Measurements from ENCODE around the gene CRISPLD2. TPM values are rescaled to one million over a fixed set of nuclear protein-coding genes. Genes with fewer than 3 reads are reported as not detected.
"Not testable (repeated sequence)": the region's sequence is repeated elsewhere in the genome, so short reads cannot be mapped to it uniquely, and the experiment has no call there.

Gene CRISPLD2
- total RNA-seq, 2 donors from 2014 or later: 1.9 to 4.2 TPM

DNA sequence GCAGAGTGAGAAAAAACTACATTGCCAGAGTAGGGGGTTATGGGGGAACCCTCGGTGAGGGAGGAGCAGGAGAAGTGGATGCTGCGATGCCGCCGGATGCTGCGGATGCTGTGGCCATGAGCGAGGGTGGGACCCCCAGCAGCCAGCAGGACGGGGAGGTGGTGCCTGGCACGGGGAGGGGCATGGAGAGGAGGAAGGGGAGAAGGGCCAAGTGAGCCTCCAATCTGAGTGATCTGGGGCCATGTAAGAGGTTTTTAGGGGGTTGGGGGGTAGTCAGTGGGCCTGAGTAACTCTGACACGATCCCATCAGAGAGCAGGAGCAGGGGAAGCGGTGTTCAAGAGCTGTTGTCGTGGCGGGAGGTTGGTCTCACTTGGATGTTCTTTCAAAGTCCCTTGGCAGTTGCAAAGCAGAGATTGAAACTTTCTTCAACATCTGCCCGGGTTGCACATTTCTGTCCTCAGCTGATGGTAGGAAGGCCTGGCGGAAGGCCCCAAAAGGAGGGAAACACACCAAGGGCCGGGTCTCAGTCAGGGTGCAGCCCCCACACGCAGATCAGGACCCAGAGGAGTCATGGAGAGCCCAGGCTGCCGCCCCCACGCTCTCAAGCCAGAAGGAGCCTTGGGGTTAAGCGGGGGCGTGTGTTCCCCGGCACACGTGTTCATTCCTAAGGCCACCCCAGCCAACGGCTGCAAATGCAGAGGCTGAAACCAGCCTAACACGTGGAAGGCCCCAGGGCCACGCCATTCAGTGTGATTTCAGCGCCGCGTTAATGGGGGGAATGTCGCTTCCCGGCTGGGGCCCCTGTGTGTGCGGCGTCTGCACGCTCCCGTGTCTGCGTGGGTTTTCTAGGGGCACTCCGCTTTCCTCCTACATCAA is 109.9 kb downstream of the CRISPLD2 start:
- Mint-ChIP-seq H3K4me3 (no peak overlapping the region), H3K4me1 (peaks cover 3% of the 10 kb centered on the region), H3K27ac (no peak overlapping the region), H3K36me3 (ENCODE audit: low read depth) (no peaks in the 10 kb centered on the region), H3K27me3 (no peaks in the 10 kb centered on the region)
- ATAC-seq (no peak), DNase-seq (no peak)
- H3K9me3 ChIP-seq (ENCODE audit: control insufficient read depth, low read length, poor library complexity, severe bottlenecking): peaks cover 3% of the 10 kb centered on the region

DNA sequence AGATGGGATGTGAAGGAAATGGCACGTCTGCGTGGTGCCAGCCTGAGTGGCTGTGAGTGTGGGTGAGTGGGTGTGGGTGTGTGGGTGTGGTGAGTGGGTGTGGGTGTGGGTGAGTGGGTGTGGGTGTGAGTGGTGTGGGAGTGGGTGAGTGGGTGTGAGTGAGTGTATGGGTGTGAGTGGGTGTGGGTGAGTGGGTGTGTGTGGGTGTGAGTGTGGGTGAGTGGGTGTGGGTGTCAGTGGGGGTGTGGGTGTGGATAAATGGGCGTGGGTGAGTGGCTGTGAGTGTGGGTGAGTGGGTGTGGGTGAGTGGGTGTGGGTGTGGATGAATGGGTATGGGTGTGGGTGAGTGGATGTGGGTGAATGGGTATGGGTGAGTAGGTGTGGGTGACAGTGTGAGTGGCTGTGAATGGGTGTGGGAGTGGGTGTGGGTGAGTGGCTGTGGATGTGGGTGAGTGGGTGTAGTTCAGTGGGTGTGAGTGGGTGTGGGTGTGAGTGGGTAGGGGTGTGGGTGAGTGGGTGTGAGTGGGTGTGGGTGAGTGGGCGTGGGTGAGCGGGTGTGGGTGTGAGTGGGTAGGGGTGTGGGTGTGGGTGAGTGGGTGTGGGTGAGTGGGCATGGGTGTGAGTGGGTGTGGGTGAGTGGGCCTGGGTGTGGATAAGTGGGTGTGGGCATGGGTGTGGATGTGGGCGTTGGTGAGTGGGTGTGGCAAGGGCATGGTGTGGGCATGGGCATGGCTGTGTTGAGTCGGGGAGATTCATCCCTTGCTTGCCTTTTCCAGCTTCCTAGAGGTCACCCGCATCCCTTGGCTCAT is 110.7 kb downstream of the CRISPLD2 start:
- Mint-ChIP-seq H3K4me3 (no peak overlapping the region), H3K27me3 (no peaks in the 10 kb centered on the region), H3K36me3 (ENCODE audit: low read depth) (no peaks in the 10 kb centered on the region), H3K27ac (no peak overlapping the region), H3K4me1 (peaks cover 3% of the 10 kb centered on the region)
- peaks cover 3% of the 10 kb centered on the region for H3K9me3 ChIP-seq (ENCODE audit: control insufficient read depth, low read length, poor library complexity, severe bottlenecking)
- no peak for ATAC-seq
- DNase-seq: no peak

DNA sequence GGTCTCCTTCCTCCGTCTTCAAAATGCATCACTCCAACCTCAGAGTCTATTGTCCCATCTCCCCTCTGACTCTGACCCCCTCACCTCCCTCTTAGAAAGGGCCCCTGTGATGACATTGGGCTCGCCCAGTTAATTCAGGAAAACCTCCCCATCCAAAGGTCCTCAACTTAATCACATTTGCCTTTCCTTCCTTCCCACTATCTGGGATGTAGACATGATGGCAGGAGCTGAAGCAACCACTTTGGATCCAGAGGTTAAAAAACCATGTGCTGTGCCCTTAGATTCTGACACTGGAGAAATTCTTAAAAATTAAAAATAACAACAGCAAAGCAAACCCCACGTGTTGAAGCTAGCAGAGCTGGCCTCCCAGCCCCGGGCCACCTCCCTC is 111.3 kb downstream of the CRISPLD2 start:
- Mint-ChIP-seq H3K4me3 (no peak overlapping the region), H3K36me3 (ENCODE audit: low read depth) (no peaks in the 10 kb centered on the region), H3K4me1 (peaks cover 3% of the 10 kb centered on the region), H3K27ac (no peak overlapping the region), H3K27me3 (no peaks in the 10 kb centered on the region)
- peaks cover 3% of the 10 kb centered on the region for H3K9me3 ChIP-seq (ENCODE audit: control insufficient read depth, low read length, poor library complexity, severe bottlenecking)
- no peak for ATAC-seq
- DNase-seq: no peak

DNA sequence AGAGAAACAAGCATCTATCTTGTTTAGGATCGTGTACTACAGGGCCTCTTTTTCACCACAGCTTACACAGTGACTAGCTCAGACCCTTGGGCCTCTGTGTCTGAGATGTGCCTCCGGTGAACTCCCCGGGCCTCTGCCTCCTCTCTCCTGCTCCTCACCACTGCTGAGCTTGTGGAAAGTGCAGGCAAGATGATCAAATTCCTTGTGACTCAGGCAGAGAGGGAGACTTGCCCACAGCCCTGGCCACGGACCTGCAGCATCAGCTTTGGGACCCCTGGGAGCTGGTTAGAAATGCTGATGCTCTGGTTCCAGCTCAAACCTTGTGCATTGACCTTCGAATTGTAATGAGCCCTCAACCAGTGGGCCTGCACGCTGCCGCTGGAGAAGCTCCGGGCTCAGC is 111.7 kb downstream of the CRISPLD2 start:
- peaks cover 3% of the 10 kb centered on the region for H3K9me3 ChIP-seq (ENCODE audit: control insufficient read depth, low read length, poor library complexity, severe bottlenecking)
- Mint-ChIP-seq H3K27me3 (no peaks in the 10 kb centered on the region), H3K4me1 (peaks cover 3% of the 10 kb centered on the region), H3K27ac (no peak overlapping the region), H3K36me3 (ENCODE audit: low read depth) (no peaks in the 10 kb centered on the region), H3K4me3 (no peak overlapping the region)
- DNase-seq (no peak), ATAC-seq (no peak)

DNA sequence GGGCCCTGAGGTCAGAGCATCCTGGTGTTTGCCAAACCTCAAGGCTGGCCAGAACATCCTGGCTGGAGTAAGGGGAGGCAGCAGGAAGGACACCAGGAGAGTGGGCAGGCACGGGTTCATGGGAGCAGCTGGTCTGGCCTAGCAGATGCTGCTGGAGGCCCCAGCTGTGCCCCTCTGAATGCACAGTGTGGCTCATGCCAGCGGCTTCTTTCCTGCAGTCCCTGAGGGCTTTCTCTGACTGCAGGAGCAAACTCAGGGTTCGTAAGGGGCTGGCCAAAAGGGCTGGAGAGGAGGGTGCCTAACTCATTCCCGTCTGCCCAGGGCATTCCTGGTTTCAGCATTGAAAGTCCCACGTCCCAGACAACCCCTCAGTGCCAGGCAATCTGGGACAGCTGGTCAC is 112.9 kb downstream of the CRISPLD2 start:
- H3K27ac Mint-ChIP-seq: no peak overlapping the region
- H3K27me3 Mint-ChIP-seq: peaks cover under 1% of the 10 kb centered on the region
- no peaks in the 10 kb centered on the region for H3K36me3 Mint-ChIP-seq (ENCODE audit: low read depth)
- no peak for DNase-seq
- peaks cover 3% of the 10 kb centered on the region for H3K4me1 Mint-ChIP-seq
- ATAC-seq: no peak
- no peak overlapping the region for H3K4me3 Mint-ChIP-seq
- peaks cover 3% of the 10 kb centered on the region for H3K9me3 ChIP-seq (ENCODE audit: control insufficient read depth, low read length, poor library complexity, severe bottlenecking)

DNA sequence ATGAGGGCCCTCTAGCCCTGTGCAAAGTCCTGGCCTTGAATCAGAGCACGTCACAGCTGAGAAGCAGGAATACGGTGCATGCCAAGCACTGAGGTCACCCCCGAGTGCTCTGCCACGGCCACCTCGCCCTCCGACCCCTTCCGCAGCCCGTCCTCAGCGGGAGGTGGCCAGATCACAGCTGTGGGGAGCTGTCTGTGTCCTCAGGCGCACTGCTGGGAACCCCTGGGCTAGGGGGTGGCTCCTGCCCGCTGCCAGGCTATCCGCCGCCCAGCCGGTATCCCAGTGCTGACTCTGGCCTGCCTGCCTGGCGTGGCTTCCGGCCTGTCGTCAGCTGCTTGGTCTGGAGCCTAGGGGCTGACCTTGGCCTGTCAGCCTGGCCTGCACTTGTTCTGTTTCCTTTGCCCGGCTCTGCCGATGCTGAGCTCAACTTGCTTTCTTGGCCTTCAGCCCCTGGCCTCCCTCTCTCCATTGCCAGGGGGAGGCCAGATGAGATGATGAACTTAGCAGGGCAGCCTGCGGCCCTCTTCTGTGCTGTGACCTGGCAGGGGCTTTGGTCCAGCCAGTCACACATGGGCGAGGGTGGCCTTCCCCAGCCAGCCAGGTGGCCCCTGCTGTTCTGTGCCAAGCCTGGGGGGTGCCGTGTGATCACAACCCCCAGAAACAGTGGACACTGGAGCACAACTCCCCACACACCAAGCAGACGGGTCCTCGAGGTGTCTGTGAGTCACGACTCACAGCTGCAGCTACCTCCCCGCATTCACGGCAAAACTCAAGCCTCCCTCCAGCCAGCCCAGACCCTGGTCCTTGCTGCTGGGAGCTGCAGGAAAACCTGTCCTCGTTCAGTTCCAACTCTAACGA is 114.2 kb downstream of the CRISPLD2 start:
- DNase-seq (no peak), ATAC-seq (no peak)
- Mint-ChIP-seq H3K36me3 (ENCODE audit: low read depth) (no peaks in the 10 kb centered on the region), H3K4me1 (peaks cover 3% of the 10 kb centered on the region), H3K27ac (no peak overlapping the region), H3K27me3 (peaks cover 4% of the 10 kb centered on the region), H3K4me3 (no peak overlapping the region)
- peaks cover 3% of the 10 kb centered on the region for H3K9me3 ChIP-seq (ENCODE audit: control insufficient read depth, low read length, poor library complexity, severe bottlenecking)

DNA sequence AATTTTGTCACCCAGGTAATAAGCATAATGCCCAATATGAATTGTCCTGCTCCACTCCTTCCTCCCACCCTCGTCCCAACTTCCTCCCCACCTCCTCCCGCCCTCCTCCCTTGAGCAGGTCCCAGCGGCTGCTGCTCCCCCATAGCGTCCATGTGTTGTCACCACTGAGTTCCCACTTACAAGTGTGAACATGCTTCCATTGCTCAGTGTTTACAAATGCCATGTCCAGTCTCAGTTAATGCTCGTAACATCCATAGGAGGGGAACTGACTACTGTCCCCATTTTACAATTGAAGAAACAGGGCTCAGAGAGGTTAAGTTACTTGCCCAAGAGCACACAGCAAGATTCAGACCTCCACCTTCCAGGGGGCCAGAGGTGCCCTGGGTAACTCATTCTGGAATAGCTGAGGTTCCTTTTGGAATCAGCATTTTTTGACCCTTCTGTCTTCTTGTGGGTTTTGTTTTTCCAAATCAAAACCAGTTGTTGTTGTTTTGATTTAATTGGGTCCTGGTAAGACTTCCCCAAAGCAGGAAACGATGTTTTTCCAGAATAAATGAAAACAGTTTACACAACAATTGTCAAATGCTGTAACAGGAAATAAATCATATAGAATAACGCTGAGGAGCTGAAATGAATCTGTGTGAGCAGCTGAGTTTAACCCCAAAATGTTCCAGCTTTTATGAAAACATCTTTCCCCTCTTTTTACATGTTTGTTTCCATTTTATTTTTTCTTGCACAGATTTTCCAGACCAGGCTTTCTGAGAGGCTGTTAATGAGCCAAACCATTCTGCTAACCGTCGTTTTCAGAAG is 117.6 kb downstream of the CRISPLD2 start:
- Mint-ChIP-seq H3K4me3 (no peak overlapping the region), H3K36me3 (ENCODE audit: low read depth) (no peaks in the 10 kb centered on the region), H3K4me1 (no peaks in the 10 kb centered on the region), H3K27me3 (peaks cover 14% of the 10 kb centered on the region), H3K27ac (no peak overlapping the region)
- ATAC-seq (no peak), DNase-seq (no peak)
- no peaks in the 10 kb centered on the region for H3K9me3 ChIP-seq (ENCODE audit: control insufficient read depth, low read length, poor library complexity, severe bottlenecking)

DNA sequence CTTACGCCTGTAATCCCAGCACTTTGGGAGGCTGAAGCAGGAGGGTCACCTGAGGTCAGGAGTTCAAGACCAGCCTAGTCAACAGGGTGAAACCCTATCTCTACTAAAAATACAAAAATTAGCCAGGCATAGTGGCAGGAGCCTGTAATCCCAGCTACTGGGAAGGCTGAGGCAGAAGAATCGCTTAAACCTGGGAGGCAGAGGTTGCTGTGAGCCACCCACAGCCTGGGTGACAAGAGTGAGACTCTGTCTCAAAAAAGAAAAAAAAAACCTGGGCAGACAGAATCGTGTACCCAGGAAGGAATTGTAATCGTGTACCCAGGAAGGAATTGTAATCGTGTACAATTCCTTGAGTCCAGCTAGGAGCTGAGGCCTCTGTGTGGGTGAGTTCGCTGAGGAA is 118.8 kb downstream of the CRISPLD2 start:
- H3K27me3 Mint-ChIP-seq: peaks cover 23% of the 10 kb centered on the region
- H3K4me1 Mint-ChIP-seq; H3K27ac Mint-ChIP-seq; H3K4me3 Mint-ChIP-seq; DNase-seq; H3K9me3 ChIP-seq (ENCODE audit: control insufficient read depth, low read length, poor library complexity, severe bottlenecking); ATAC-seq; H3K36me3 Mint-ChIP-seq (ENCODE audit: low read depth): not testable (repeated sequence)

DNA sequence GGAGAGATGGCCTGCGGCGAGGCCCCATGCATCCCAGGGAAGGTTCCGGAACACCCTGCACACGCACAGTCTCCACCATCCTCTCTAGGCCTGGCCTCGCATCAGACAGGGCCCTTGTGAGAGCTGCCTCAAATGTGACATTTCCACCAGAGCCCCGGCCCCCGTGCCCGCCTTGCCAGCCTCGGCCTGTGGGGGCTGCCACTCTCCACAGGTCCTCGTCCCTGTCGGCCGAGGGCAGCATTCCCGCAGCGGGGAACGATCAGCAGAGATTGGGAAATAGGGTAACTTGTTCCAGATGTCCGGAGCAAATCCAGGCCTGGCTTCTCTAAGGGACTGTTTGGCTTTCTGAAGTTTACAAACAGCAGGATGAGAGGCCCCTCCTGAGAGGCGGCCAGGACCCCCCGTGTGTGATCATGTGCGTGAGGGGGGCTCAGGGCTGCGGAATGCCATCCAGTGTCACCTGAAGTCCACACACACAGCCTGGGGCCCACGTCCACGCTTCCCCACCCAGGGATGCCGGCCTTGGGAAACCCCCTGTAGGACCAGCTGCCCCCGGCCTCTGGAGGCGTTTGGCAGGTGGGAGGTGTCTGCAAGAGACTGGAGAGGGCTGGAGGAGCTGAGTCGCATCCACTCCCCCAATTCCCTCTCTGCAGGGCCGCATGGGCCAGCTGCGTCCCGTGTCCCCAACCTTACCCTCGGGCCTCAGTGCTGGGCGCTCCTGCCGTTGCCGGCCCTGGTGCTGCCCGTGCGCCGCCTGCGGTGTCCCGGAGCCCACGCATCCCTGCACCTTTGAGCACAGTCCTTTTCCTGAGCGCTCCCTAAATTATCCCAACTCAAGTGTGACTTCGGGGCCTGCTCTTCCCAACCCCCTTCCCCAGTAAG is 121.1 kb downstream of the CRISPLD2 start:
- H3K9me3 ChIP-seq (ENCODE audit: control insufficient read depth, low read length, poor library complexity, severe bottlenecking): no peaks in the 10 kb centered on the region
- Mint-ChIP-seq H3K27me3 (peaks cover 36% of the 10 kb centered on the region), H3K27ac (no peak overlapping the region), H3K4me3 (no peak overlapping the region), H3K36me3 (ENCODE audit: low read depth) (no peaks in the 10 kb centered on the region), H3K4me1 (no peaks in the 10 kb centered on the region)
- no peak for DNase-seq
- ATAC-seq: no peak

DNA sequence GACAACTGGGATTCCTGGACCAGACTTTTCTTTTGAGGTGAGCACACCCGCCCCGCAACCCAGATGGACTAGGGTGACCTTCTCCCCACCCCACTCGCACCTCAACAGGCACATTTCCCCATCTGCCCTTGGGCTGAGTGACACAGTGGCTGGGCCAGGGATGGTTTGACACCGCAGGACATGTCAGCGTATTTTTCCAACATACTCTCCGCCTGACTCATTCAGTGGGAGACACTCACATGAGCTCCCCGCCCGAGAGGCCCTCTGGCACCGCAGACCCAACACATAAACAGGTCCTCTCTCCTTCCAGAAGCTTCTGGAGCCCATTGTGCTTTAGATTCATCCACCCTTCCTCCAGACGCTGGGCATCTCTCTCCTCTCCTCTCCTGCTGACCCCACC is 122.1 kb downstream of the CRISPLD2 start:
- Mint-ChIP-seq H3K27ac (no peak overlapping the region), H3K27me3 (peaks cover 36% of the 10 kb centered on the region), H3K36me3 (ENCODE audit: low read depth) (no peaks in the 10 kb centered on the region), H3K4me1 (no peaks in the 10 kb centered on the region), H3K4me3 (no peak overlapping the region)
- DNase-seq (no peak), ATAC-seq (no peak)
- H3K9me3 ChIP-seq (ENCODE audit: control insufficient read depth, low read length, poor library complexity, severe bottlenecking): no peaks in the 10 kb centered on the region

DNA sequence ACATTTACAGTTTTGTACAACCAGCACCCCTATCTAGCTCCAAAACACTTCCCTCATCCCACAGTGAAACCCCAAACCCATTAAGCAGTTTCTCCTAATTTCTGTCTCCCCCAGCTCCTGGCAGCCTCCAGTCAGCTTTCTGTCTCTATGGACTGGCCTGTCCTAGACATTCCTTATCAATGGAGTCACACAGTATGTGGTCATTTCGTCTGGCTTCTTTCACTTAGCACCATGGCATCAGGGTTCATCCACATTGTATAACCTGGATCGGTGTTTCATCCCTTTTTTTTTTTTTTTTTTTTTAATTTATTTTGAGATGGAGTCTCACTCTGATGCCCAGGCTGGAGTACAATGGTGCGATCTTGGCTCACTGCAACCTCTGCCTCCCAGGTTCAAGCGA is 123.0 kb downstream of the CRISPLD2 start:
- H3K9me3 ChIP-seq (ENCODE audit: control insufficient read depth, low read length, poor library complexity, severe bottlenecking): no peaks in the 10 kb centered on the region
- no peak for DNase-seq
- no peak overlapping the region for H3K27ac Mint-ChIP-seq
- H3K4me3 Mint-ChIP-seq: no peak overlapping the region
- H3K36me3 Mint-ChIP-seq (ENCODE audit: low read depth): no peaks in the 10 kb centered on the region
- H3K4me1 Mint-ChIP-seq: no peaks in the 10 kb centered on the region
- ATAC-seq: no peak
- H3K27me3 Mint-ChIP-seq: peaks cover 35% of the 10 kb centered on the region

DNA sequence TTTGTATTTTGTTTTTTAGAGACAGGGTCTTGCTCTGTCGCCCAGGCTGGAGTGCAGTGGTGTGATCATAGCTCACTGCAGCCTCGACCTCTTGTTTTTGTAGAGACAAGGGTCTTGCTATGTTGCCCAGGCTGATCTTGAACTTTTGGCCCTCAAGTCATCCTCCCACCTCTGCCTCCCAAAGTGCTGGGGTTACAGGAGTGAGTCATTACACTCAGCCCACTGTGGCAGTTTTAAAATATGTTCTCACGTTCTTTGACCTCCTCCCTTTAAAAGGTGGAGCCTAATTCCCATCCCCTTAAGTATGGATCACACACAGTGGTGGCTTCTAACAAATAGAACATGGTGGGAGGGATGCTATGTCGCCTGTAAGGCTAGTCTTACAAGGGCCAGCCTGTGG is 123.8 kb downstream of the CRISPLD2 start:
- no peak overlapping the region for H3K4me3 Mint-ChIP-seq
- H3K27me3 Mint-ChIP-seq: peaks cover 32% of the 10 kb centered on the region
- ATAC-seq (no peak), DNase-seq (no peak)
- H3K27ac Mint-ChIP-seq: no peak overlapping the region
- H3K4me1 Mint-ChIP-seq: no peaks in the 10 kb centered on the region
- no peaks in the 10 kb centered on the region for H3K36me3 Mint-ChIP-seq (ENCODE audit: low read depth)
- no peaks in the 10 kb centered on the region for H3K9me3 ChIP-seq (ENCODE audit: control insufficient read depth, low read length, poor library complexity, severe bottlenecking)

Measured in T-helper 17 cell (primary cell).